ENCODE data around the gene PRSS12. TPM values are rescaled to one million over a fixed set of nuclear protein-coding genes. Genes with fewer than 3 reads are reported as not detected.
"Not testable (repeated sequence)": the region's sequence is repeated elsewhere in the genome, so short reads cannot be mapped to it uniquely, and the experiment has no call there.

The PRSS12 gene
- total RNA-seq, 1 donor from 2014 or later: 39.4 TPM

DNA sequence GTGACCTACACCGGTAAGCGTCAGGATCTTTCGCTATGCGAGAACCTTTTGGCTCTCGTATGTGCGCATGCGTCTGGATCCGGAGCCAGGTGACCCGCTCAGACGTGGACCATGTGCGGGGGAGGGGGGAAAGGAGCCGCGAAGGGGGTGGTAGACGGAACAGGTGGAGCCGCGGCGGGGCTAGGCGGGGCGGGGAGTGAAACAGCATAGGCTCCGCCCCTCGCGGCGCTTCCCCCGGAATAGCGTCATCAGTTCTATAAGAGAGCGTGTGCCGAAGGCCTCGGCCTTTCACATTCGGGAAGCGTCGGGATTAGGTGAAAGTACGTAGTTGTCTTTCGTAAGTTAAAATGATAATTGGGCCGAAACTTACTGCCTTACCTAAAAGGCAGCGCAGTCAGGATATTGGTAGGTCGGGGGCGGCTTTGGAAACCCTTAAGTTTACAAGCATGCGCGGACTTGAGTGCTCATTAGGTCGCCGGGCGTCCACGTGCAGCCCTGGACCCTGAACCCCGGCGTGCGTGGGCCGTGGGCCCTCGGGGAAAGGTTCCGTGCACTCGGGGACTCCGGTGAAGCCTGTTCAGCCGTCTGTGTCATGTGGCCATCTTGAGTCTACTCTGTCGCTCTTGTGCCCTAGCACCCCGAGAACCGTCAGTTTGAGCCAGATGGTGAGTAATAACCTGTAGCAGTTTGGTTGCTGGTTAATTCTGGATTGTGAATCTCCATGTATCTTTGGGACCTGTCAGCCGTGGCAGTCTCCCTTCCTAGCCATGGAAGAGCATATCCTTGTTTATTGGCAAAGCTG is 74.1 kb downstream of the PRSS12 start:
- peak; percentile 97 for DNase-seq (ENCODE audit: low spot score)

- DNase-seq (ENCODE audit: low spot score): no peak
These were observed 75.6 kb downstream of the PRSS12 start for GRCh38 chr4:118277243-118277642.

- DNase-seq (ENCODE audit: low spot score): no peak
These were observed 76.2 kb downstream of the PRSS12 start for GRCh38 chr4:118276580-118276979.

GRCh38 chr4:118273642-118274041 is 79.2 kb downstream of the PRSS12 start:
- no peak for DNase-seq (ENCODE audit: low spot score)

GRCh38 chr4:118271788-118272187 is 81.0 kb downstream of the PRSS12 start:
- DNase-seq (ENCODE audit: low spot score): no peak

- no peak for DNase-seq (ENCODE audit: low spot score)
These were observed 82.3 kb downstream of the PRSS12 start for GRCh38 chr4:118270492-118270891.

DNA sequence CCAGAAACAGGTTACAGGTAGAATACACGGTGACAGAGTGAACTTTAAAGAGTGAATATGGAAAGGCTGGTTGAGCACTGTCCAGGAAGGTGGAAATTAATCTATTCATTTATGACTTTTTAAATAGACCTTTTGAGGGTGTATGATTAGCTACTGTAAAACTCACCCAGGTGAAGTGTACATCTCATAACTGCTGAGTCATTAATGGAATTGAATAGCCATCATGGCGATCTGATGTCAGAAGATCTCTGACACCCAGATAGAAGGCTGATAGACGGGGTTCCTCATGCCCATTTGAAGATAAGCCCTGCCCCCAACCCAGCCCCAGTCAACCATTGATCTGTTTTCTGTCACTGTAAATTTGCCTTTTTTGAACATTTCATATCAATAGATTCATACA is 84.0 kb downstream of the PRSS12 start:
- no peak for DNase-seq (ENCODE audit: low spot score)

- DNase-seq (ENCODE audit: low spot score): not testable (repeated sequence)
These were observed 86.7 kb downstream of the PRSS12 start for GRCh38 chr4:118266145-118266496.

- DNase-seq (ENCODE audit: low spot score): peak; percentile 37
These were observed 87.3 kb downstream of the PRSS12 start for GRCh38 chr4:118265312-118266144.

DNA sequence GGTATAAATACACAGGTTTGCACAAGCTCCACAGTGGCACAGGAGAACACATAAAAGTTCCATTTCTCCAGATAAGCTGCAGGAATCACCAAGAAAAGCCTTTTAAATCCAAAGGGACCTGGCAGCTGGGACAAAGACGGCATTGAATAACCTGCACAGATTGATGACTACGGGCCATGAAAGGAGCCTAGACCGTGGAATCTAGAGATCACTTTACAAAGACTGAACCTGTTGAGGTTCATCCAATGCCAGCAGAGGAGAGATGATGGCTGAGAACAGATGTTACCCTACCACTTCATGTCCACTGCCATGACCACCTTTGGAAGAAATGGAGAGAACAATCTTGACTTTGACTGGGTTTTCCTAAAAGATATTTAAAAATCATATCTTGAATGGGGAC is 88.7 kb downstream of the PRSS12 start:
- DNase-seq (ENCODE audit: low spot score): no peak

GRCh38 chr4:118260309-118260708 is 92.5 kb downstream of the PRSS12 start:
- no peak for DNase-seq (ENCODE audit: low spot score)

- no peak for DNase-seq (ENCODE audit: low spot score)
These were observed 93.7 kb downstream of the PRSS12 start for GRCh38 chr4:118259111-118259510.

- no peak for DNase-seq (ENCODE audit: low spot score)
These were observed 98.4 kb downstream of the PRSS12 start for GRCh38 chr4:118254368-118254767.

DNA sequence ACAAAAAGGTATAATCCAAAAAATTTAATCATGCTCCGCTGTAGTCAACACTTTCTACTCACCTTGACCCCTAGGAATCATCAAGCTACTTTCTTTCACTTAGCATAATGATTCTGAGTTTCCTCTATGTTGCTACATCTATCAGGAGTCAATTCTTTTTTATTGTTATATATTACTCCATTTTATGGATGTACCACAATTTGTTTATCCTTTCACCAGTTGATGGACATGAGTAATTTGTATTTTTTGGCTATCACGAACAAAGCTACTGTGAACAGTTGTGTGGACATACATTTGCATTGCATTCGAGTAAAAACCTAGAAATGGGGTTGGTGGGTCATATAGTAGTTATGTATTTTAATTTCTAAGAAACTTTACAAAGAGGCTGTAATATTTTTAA is 102.9 kb downstream of the PRSS12 start:
- DNase-seq (ENCODE audit: low spot score): no peak

- no peak for DNase-seq (ENCODE audit: low spot score)
These were observed 115.3 kb downstream of the PRSS12 start for GRCh38 chr4:118237531-118237930.

DNA sequence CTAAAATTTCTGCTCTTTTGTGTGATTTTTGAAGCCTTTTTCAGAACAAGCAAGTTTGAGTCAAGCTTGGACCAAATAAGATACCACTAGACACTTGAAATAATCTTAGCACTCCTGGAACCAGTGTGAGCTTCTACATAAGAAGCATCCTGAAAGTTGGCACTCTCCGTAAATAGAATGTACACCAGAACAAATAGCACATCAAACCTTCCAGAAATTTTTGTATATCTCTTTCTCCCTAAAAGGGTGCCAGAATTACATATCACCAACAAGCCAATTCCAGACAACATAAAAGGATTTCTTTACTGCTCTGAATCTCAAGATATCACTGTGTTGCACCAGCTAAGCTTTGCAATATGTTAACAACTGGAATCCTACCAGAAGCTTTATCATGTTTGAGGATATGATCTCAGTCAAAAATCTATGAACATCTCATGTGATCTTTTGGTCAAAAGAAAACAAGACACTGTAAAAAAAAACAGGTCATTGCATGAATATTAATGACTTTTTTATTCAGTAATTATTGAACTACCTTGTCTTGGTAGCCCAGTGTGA is 117.2 kb downstream of the PRSS12 start:
- DNase-seq (ENCODE audit: low spot score): no peak
